IMR-90 (cell line): ENCODE data around the gene ZAR1. TPM values are rescaled to one million over a fixed set of nuclear protein-coding genes. Genes with fewer than 3 reads are reported as not detected.

ENCODE experiments used
- ATAC-seq: fragments of 200-7000 bp; cut with Tn5 transposase; 2 replicates; pipeline ENCODE4 v1.9.1; 2020; ENCODE audit warnings: low read depth, mild to moderate bottlenecking, moderate library complexity
- BruUV-seq: library from RNA; stranded (reverse); fragments of 400-500 nt; replicated peaks from 2 replicates; lab custom pipeline; 2021; lab: Mats Ljungman, UMichigan
- CTCF ChIA-PET: fragments of 300-600 bp; formaldehyde crosslinking; extraction: SDS; loops from one replicate; lab custom pipeline; 2021; ENCODE audit warnings: antibody characterized with exemption; lab: Yijun Ruan, JAX
- POLR2A ChIA-PET: fragments of 300-600 bp; sonication (Branson Sonifier 250); formaldehyde crosslinking; loops from one replicate; lab custom pipeline; 2022; ENCODE audit warnings: antibody characterized with exemption; ENCODE audit not compliant: unreplicated experiment; lab: Charles Lee
- DNase-seq: peaks from one replicate; pipeline ENCODE4 v3.0.0; 2013
- H2AFZ ChIP-seq: replicated peaks from 2 replicates; pipeline ENCODE3; 2013; ENCODE audit warnings: low read length, mild to moderate bottlenecking; ENCODE audit not compliant: poor library complexity
- H2AK5ac ChIP-seq: 2 replicates; pipeline ENCODE4 v1.6.1; 2013; ENCODE audit warnings: low read depth, low read length, inconsistent platforms
- H2AK9ac ChIP-seq: replicated peaks from 2 replicates; pipeline ENCODE3; 2013; ENCODE audit warnings: mild to moderate bottlenecking, low read depth, low read length, moderate library complexity; ENCODE audit not compliant: poor library complexity
- H2BK120ac ChIP-seq: 2 replicates; pipeline ENCODE4 v1.6.1; 2013; ENCODE audit warnings: low read depth, low read length, inconsistent platforms
- H2BK15ac ChIP-seq: 3 replicates; pipeline ENCODE4 v1.6.1; 2013; ENCODE audit warnings: low read depth, low read length, inconsistent platforms
- H2BK20ac ChIP-seq: 2 replicates; pipeline ENCODE4 v1.6.1; 2013; ENCODE audit warnings: low read depth, mild to moderate bottlenecking, inconsistent platforms, low read length, moderate library complexity
- H2BK5ac ChIP-seq: 2 replicates; pipeline ENCODE4 v1.6.1; 2013; ENCODE audit warnings: mild to moderate bottlenecking, low read depth, low read length, inconsistent platforms; ENCODE audit not compliant: poor library complexity, severe bottlenecking
- H3K14ac ChIP-seq: replicated peaks from 2 replicates; pipeline ENCODE4 v1.6.1; 2013; ENCODE audit warnings: low read depth, low read length, inconsistent platforms
- H3K18ac ChIP-seq: 2 replicates; pipeline ENCODE4 v1.6.1; 2013; ENCODE audit warnings: low read depth, low read length, control low read depth
- H3K23ac ChIP-seq: 2 replicates; pipeline ENCODE4 v1.6.1; 2013; ENCODE audit warnings: low read depth, low read length, inconsistent platforms
- H3K27ac ChIP-seq: 2 replicates; pipeline ENCODE4 v1.5.1; 2013; ENCODE audit warnings: mild to moderate bottlenecking, control low read depth, low read length; ENCODE audit not compliant: insufficient read depth
- H3K27me3 ChIP-seq: 2 replicates; pipeline ENCODE4 v1.6.1; 2013; ENCODE audit warnings: low read length; ENCODE audit not compliant: control insufficient read depth, insufficient read depth
- H3K36me3 ChIP-seq: 2 replicates; pipeline ENCODE4 v1.6.1; 2013; ENCODE audit warnings: low read length, mixed read lengths; ENCODE audit not compliant: control insufficient read depth, insufficient read depth
- H3K4ac ChIP-seq: 2 replicates; pipeline ENCODE4 v1.6.1; 2013; ENCODE audit warnings: low read depth, low read length, inconsistent platforms
- H3K4me1 ChIP-seq: 2 replicates; pipeline ENCODE4 v1.6.1; 2013; ENCODE audit warnings: low read length, mixed read lengths; ENCODE audit not compliant: control insufficient read depth, insufficient read depth
- H3K4me2 ChIP-seq: 2 replicates; pipeline ENCODE4 v1.6.1; 2013; ENCODE audit warnings: low read depth, mild to moderate bottlenecking, control low read depth, low read length, moderate library complexity
- H3K4me3 ChIP-seq: 2 replicates; pipeline ENCODE4 v1.5.1; 2013; ENCODE audit warnings: low read depth, mild to moderate bottlenecking, control low read depth, low read length, moderate library complexity; ENCODE audit not compliant: insufficient read depth
- H3K56ac ChIP-seq: 2 replicates; pipeline ENCODE4 v1.6.1; 2013; ENCODE audit warnings: low read length, inconsistent platforms; ENCODE audit not compliant: insufficient read depth; ENCODE audit errors: extremely low read depth
- H3K79me1 ChIP-seq, 2 experiments: 2 replicates each; pipeline ENCODE4 v1.6.1; 2013; ENCODE audit warnings: low read length in 2 of 2, inconsistent platforms in 1 of 2, low read depth in 1 of 2
- H3K9ac ChIP-seq: 2 replicates; pipeline ENCODE4 v1.6.1; 2013; ENCODE audit warnings: low read depth, low read length, control low read depth
- H3K9me1 ChIP-seq: 2 replicates; pipeline ENCODE4 v1.6.1; 2013; ENCODE audit warnings: low read length, inconsistent platforms; ENCODE audit not compliant: insufficient read depth
- H3K9me3 ChIP-seq: 2 replicates; pipeline ENCODE4 v1.6.1; 2013; ENCODE audit warnings: low read length; ENCODE audit not compliant: control insufficient read depth, insufficient read depth
- H4K20me1 ChIP-seq: 2 replicates; pipeline ENCODE4 v1.6.1; 2013; ENCODE audit warnings: low read length, inconsistent platforms; ENCODE audit not compliant: insufficient read depth
- H4K5ac ChIP-seq: 2 replicates; pipeline ENCODE4 v1.6.1; 2013; ENCODE audit warnings: mild to moderate bottlenecking, low read depth, low read length, control low read depth
- H4K8ac ChIP-seq, 2 experiments: 2 replicates each; pipeline ENCODE4 v1.6.1; 2013; ENCODE audit warnings: low read depth in 2 of 2, low read length in 2 of 2, control low read depth in 1 of 2, inconsistent platforms in 1 of 2
- H4K91ac ChIP-seq: 2 replicates; pipeline ENCODE4 v1.6.1; 2013; ENCODE audit warnings: low read depth, low read length, inconsistent platforms; ENCODE audit not compliant: insufficient read depth
- NFE2L2 ChIP-seq: fragments of 150-350 bp; IDR thresholded peaks from 2 replicates; pipeline ENCODE4 v1.6.1; 2016; ENCODE audit warnings: low read depth, mild to moderate bottlenecking, low read length
- WGBS, 2 experiments: methylation state at CpG; one replicate each; pipeline versions ENCODE4 v1.1.5 to v1.1.7; 2013; ENCODE audit warnings: missing lambda C conversion rate in 2 of 2; ENCODE audit not compliant: insufficient read length in 1 of 2; ENCODE audit errors: extremely low coverage in 2 of 2; 5-methylcytosine and 5-hydroxymethylcytosine counted together
- dilution Hi-C: fragments of 300-500 bp; cut with HindIII; formaldehyde crosslinking; loops from one replicate; pipeline ENCODE4 v1.14.3; 2018; ENCODE audit warnings: low sequenced_read_pairs; ENCODE audit not compliant: unreplicated experiment
- in situ Hi-C: fragments of 300-500 bp; cut with MboI; formaldehyde crosslinking; loops from 3 replicates; pipeline ENCODE4 v1.14.3; 2019; ENCODE audit warnings: low sequenced_read_pairs, inconsistent platforms, mixed read lengths
- intact Hi-C: fragments of 100-400 bp; cut with micrococcal nuclease; formaldehyde crosslinking; loops from 2 replicates; pipeline ENCODE4 v1.10.0; 2022
- polyA plus RNA-seq, 3 experiments: library from polyadenylated mRNA; depleted of rRNA; stranded (reverse); fragments of >200 nt; gene quantifications; 2 replicates each; pipeline ENCODE4 v1.2.3, GENCODE V29; 2012; ENCODE audit warnings: low replicate concordance in 1 of 3
- total RNA-seq: library from RNA; depleted of rRNA; stranded (reverse); fragments of >200 nt; gene quantifications from 2 replicates; pipeline ENCODE4 v1.2.3, GENCODE V29; 2012

ZAR1 gene
- total and polyA plus RNA-seq, 2 of the 4 experiments (the other 2 are of a cell fraction) = not detected

DNA sequence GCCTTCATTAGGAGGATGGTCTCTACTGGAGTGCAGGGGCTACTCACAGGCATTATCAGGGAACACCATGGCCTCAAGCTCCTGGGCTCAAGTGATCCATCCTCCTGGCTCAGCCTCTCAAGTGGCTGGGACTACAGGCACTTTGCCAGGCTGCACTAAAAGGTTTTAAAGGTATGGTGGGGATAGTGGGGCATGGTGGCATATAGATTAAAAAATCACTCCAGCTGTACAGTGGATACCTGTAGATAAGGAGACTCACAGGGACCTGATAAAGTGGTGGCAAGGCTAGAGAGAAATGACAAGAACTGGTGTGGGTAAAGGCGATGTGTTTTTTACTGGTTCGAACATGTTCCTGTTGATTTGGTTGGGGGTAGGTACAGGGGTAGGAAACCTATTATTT is 5.9 kb downstream of the ZAR1 start:
- in situ Hi-C loops (loop anchor here (25.0 kb wide), 1 partner anchor 109 kb away; no protein-coding TSS in a partner anchor), intact Hi-C loops (no loop called here), dilution Hi-C loops (no loop called here)
- no peaks in the 10 kb centered on the region for H3K79me1 ChIP-seq
- H3K9me1 ChIP-seq = no peaks in the 10 kb centered on the region; the same call in 1 of the 2 replicates
- no peak overlapping the region for H3K14ac ChIP-seq
- no TSS peak for BruUV-seq
- H4K91ac ChIP-seq = no peak overlapping the region
- no peaks in the 10 kb centered on the region for H4K20me1 ChIP-seq
- H3K4me3 ChIP-seq = no peak overlapping the region
- no peak overlapping the region for H3K27ac ChIP-seq
- H3K36me3 ChIP-seq = peaks cover 8% of the 10 kb centered on the region
- H3K9ac ChIP-seq = no peak overlapping the region
- no peak overlapping the region for H2BK20ac ChIP-seq
- no peak overlapping the region for H2BK5ac ChIP-seq
- DNase-seq (no peak), ATAC-seq (no peak)
- peaks cover 10% of the 10 kb centered on the region for H3K9me3 ChIP-seq
- no peak overlapping the region for H3K56ac ChIP-seq
- H2BK120ac ChIP-seq = no peak overlapping the region
- H3K4ac ChIP-seq = no peak overlapping the region
- H3K23ac ChIP-seq = no peak overlapping the region
- no peak overlapping the region for H4K8ac ChIP-seq
- TF ChIP-seq NFE2L2 = no peak
- H3K27me3 ChIP-seq = peaks cover 19% of the 10 kb centered on the region
- 100% methylated on average over 1 of the region's 2 CpGs; no CpG with 5 or more reads in 1 of the 2 experiments for WGBS, 2 experiments
- H2AK9ac ChIP-seq = no peak overlapping the region
- no peaks in the 10 kb centered on the region for H3K4me1 ChIP-seq
- no peak overlapping the region for H3K4me2 ChIP-seq
- no peak overlapping the region for H3K18ac ChIP-seq
- CTCF ChIA-PET = no interaction called here
- H2BK15ac ChIP-seq = no peak overlapping the region
- H4K5ac ChIP-seq = no peak overlapping the region
- H2AFZ ChIP-seq = no peak overlapping the region
- POLR2A ChIA-PET = no interaction called here
- no peak overlapping the region for H2AK5ac ChIP-seq
